Nephron progenitor cell (in vitro differentiated cells): ENCODE results near the gene AGBL2.

Experiments
- DNase-seq: peaks from one replicate; pipeline ENCODE4 v3.0.0; 2021
- H3K27ac Mint-ChIP-seq: 2 replicates; pipeline ENCODE4 v1.8.0; 2021; ENCODE audit warnings: mild to moderate bottlenecking, moderate library complexity, mixed read lengths
- H3K27me3 Mint-ChIP-seq: 2 replicates; pipeline ENCODE4 v1.8.0; 2021; ENCODE audit warnings: mild to moderate bottlenecking, low read depth, mixed read lengths; ENCODE audit not compliant: poor library complexity
- H3K36me3 Mint-ChIP-seq: 2 replicates; pipeline ENCODE4 v1.8.0; 2021; ENCODE audit warnings: low read depth, mixed read lengths
- H3K4me1 Mint-ChIP-seq: 2 replicates; pipeline ENCODE4 v1.8.0; 2021; ENCODE audit warnings: mixed read lengths
- H3K4me3 Mint-ChIP-seq: 2 replicates; pipeline ENCODE4 v1.8.0; 2021; ENCODE audit warnings: mild to moderate bottlenecking, moderate library complexity, mixed read lengths
- H3K9me3 Mint-ChIP-seq: 2 replicates; pipeline ENCODE4 v1.8.0; 2021; ENCODE audit warnings: mild to moderate bottlenecking, moderate library complexity, mixed read lengths
- CTCF ChIP-seq: fragments of 200-600 bp; sonication (generic); IDR thresholded peaks from 2 replicates; pipeline ENCODE4 v1.5.0; 2021; ENCODE audit warnings: antibody characterized with exemption

Gene AGBL2

GRCh38 chr11:47686151-47686550, 29.0 kb downstream of the AGBL2 start:
- Mint-ChIP-seq H3K4me3 (no peak overlapping the region), H3K4me1 (peaks cover 14% of the 10 kb centered on the region), H3K36me3 (no peaks in the 10 kb centered on the region), H3K27ac (no peak overlapping the region), H3K27me3 (peaks cover 7% of the 10 kb centered on the region), H3K9me3 (no peaks in the 10 kb centered on the region)
- DNase-seq = no peak
- TF ChIP-seq CTCF = no peak

- H3K9me3 Mint-ChIP-seq = no peaks in the 10 kb centered on the region
- no peaks in the 10 kb centered on the region for H3K27me3 Mint-ChIP-seq
- no peaks in the 10 kb centered on the region for H3K4me1 Mint-ChIP-seq
- no peak overlapping the region for H3K4me3 Mint-ChIP-seq
- DNase-seq = no peak
- H3K36me3 Mint-ChIP-seq = no peaks in the 10 kb centered on the region
- H3K27ac Mint-ChIP-seq = no peak overlapping the region
- no peak for TF ChIP-seq CTCF
Measured at GRCh38 chr11:47675851-47676250, 39.3 kb downstream of the AGBL2 start.

GRCh38 chr11:47672283-47672730, 42.9 kb downstream of the AGBL2 start:
- no peak for DNase-seq
- H3K27me3 Mint-ChIP-seq = no peaks in the 10 kb centered on the region
- H3K36me3 Mint-ChIP-seq = no peaks in the 10 kb centered on the region
- no peaks in the 10 kb centered on the region for H3K9me3 Mint-ChIP-seq
- TF ChIP-seq CTCF = no peak
- H3K4me1 Mint-ChIP-seq = peaks cover 15% of the 10 kb centered on the region
- H3K4me3 Mint-ChIP-seq = no peak overlapping the region
- no peak overlapping the region for H3K27ac Mint-ChIP-seq

GRCh38 chr11:47669856-47670255, 45.3 kb downstream of the AGBL2 start:
- Mint-ChIP-seq H3K27me3 (no peaks in the 10 kb centered on the region), H3K4me3 (no peak overlapping the region), H3K4me1 (peaks cover 25% of the 10 kb centered on the region), H3K9me3 (no peaks in the 10 kb centered on the region), H3K36me3 (no peaks in the 10 kb centered on the region), H3K27ac (no peak overlapping the region)
- DNase-seq = no peak
- no peak for TF ChIP-seq CTCF

- Mint-ChIP-seq H3K27me3 (no peaks in the 10 kb centered on the region), H3K36me3 (no peaks in the 10 kb centered on the region), H3K4me3 (no peak overlapping the region), H3K27ac (no peak overlapping the region), H3K4me1 (peaks cover 25% of the 10 kb centered on the region), H3K9me3 (no peaks in the 10 kb centered on the region)
- no peak for DNase-seq
- TF ChIP-seq CTCF = no peak
Measured at GRCh38 chr11:47668665-47669064, 46.5 kb downstream of the AGBL2 start.

- peak overlapping the region; percentile 84 for H3K27ac Mint-ChIP-seq
- peaks cover 2% of the 10 kb centered on the region for H3K27me3 Mint-ChIP-seq
- no peak overlapping the region for H3K4me3 Mint-ChIP-seq
- H3K4me1 Mint-ChIP-seq = peaks cover 25% of the 10 kb centered on the region
- no peaks in the 10 kb centered on the region for H3K36me3 Mint-ChIP-seq
- DNase-seq = no peak
- TF ChIP-seq CTCF = no peak
- no peaks in the 10 kb centered on the region for H3K9me3 Mint-ChIP-seq
Measured at GRCh38 chr11:47667555-47667954, 47.6 kb downstream of the AGBL2 start.
